Type B pancreatic cell (in vitro differentiated cells): ENCODE data around the gene NEURL3. TPM values are rescaled to one million over a fixed set of nuclear protein-coding genes. Genes with fewer than 3 reads are reported as not detected.
A peak's percentile ranks its signal among the peaks of the same experiment; 100 is the strongest.

Source experiments
- DNase-seq: peaks from one replicate; pipeline ENCODE4 v3.0.0; 2021; ENCODE audit warnings: mixed read lengths; ENCODE audit not compliant: unreplicated experiment; ENCODE audit errors: extremely low spot score
- H3K27ac Mint-ChIP-seq: 2 replicates; pipeline ENCODE4 v1.8.0; 2021; ENCODE audit warnings: mild to moderate bottlenecking, mixed read lengths
- H3K27me3 Mint-ChIP-seq: 2 replicates; pipeline ENCODE4 v1.8.0; 2021; ENCODE audit warnings: mixed read lengths
- H3K36me3 Mint-ChIP-seq: 2 replicates; pipeline ENCODE4 v1.8.0; 2021; ENCODE audit warnings: mixed read lengths
- H3K4me1 Mint-ChIP-seq: one replicate; pipeline ENCODE4 v1.8.0; 2021; ENCODE audit warnings: mixed read lengths; ENCODE audit not compliant: unreplicated experiment
- H3K4me3 Mint-ChIP-seq: 2 replicates; pipeline ENCODE4 v1.8.0; 2021; ENCODE audit warnings: mild to moderate bottlenecking, mixed read lengths
- H3K9me3 Mint-ChIP-seq: 2 replicates; pipeline ENCODE4 v1.8.0; 2021; ENCODE audit warnings: mixed read lengths
- CTCF ChIP-seq: fragments of 200-600 bp; sonication (generic); conservative IDR thresholded peaks from 2 replicates; pipeline ENCODE4 v1.5.0; 2021; ENCODE audit warnings: antibody characterized with exemption, mild to moderate bottlenecking
- total RNA-seq: library from RNA; stranded (reverse); gene quantifications from 2 replicates; pipeline ENCODE4 v1.2.1, GENCODE V29; 2021; ENCODE audit warnings: low replicate concordance

NEURL3 gene
- total RNA-seq, 1 donor from 2014 or later, result 1.1 TPM

GRCh38 chr2:96530144-96530430 is 24.9 kb upstream of the NEURL3 start:
- Mint-ChIP-seq H3K9me3 (no peaks in the 10 kb centered on the region), H3K4me3 (no peak overlapping the region), H3K4me1 (peaks cover 18% of the 10 kb centered on the region), H3K27me3 (peaks cover 31% of the 10 kb centered on the region), H3K27ac (no peak overlapping the region), H3K36me3 (no peaks in the 10 kb centered on the region)
- TF ChIP-seq CTCF, result no peak
- DNase-seq, result no peak

- DNase-seq, result peak; percentile 64
- peak overlapping the region; percentile 31 for H3K27ac Mint-ChIP-seq
- H3K36me3 Mint-ChIP-seq, result no peaks in the 10 kb centered on the region
- H3K9me3 Mint-ChIP-seq, result no peaks in the 10 kb centered on the region
- peaks cover 18% of the 10 kb centered on the region for H3K4me1 Mint-ChIP-seq
- peaks cover 31% of the 10 kb centered on the region for H3K27me3 Mint-ChIP-seq
- no peak for TF ChIP-seq CTCF
- H3K4me3 Mint-ChIP-seq, result no peak overlapping the region
Measured at GRCh38 chr2:96529376-96530143, 24.4 kb upstream of the NEURL3 start.

GRCh38 chr2:96528700-96529375 is 23.7 kb upstream of the NEURL3 start:
- peaks cover 35% of the 10 kb centered on the region for H3K27me3 Mint-ChIP-seq
- H3K4me3 Mint-ChIP-seq, result peak overlapping the region; percentile 39

GRCh38 chr2:96528006-96528699 is 23.0 kb upstream of the NEURL3 start:
- Mint-ChIP-seq H3K4me3 (peak overlapping the region; percentile 58), H3K4me1 (peaks cover 26% of the 10 kb centered on the region), H3K27ac (no peak overlapping the region), H3K36me3 (no peaks in the 10 kb centered on the region), H3K27me3 (peaks cover 37% of the 10 kb centered on the region), H3K9me3 (no peaks in the 10 kb centered on the region)
- DNase-seq, result peak; percentile 60
- TF ChIP-seq CTCF, result no peak

More at GRCh38 chr2:96528700-96529375, 23.7 kb upstream of the NEURL3 start:
- Mint-ChIP-seq H3K36me3 (no peaks in the 10 kb centered on the region), H3K27ac (peak overlapping the region; percentile 31), H3K4me1 (peaks cover 24% of the 10 kb centered on the region), H3K9me3 (no peaks in the 10 kb centered on the region)
- no peak for TF ChIP-seq CTCF
- peak; percentile 49 for DNase-seq

GRCh38 chr2:96527286-96528005 is 22.3 kb upstream of the NEURL3 start:
- peak; percentile 56 for TF ChIP-seq CTCF

More at GRCh38 chr2:96527286-96528005, 22.3 kb upstream of the NEURL3 start:
- Mint-ChIP-seq H3K27me3 (peaks cover 39% of the 10 kb centered on the region), H3K27ac (no peak overlapping the region), H3K36me3 (no peaks in the 10 kb centered on the region), H3K4me3 (peak overlapping the region; percentile 58), H3K4me1 (peaks cover 24% of the 10 kb centered on the region), H3K9me3 (no peaks in the 10 kb centered on the region)
- DNase-seq, result peak; percentile 69
